Osteocyte (in vitro differentiated cells): ENCODE results near the gene RPLP2. TPM values are rescaled to one million over a fixed set of nuclear protein-coding genes. Genes with fewer than 3 reads are reported as not detected.

Experiments
- DNase-seq: peaks from one replicate; pipeline ENCODE4 v3.0.0; 2021; ENCODE audit warnings: mixed read lengths; ENCODE audit not compliant: unreplicated experiment; ENCODE audit errors: extremely low spot score
- H3K27ac Mint-ChIP-seq: one replicate; pipeline ENCODE4 v1.8.0; 2021; ENCODE audit warnings: mild to moderate bottlenecking, mixed read lengths; ENCODE audit not compliant: unreplicated experiment
- H3K27me3 Mint-ChIP-seq: one replicate; pipeline ENCODE4 v1.8.0; 2021; ENCODE audit warnings: mixed read lengths; ENCODE audit not compliant: unreplicated experiment
- H3K36me3 Mint-ChIP-seq: one replicate; pipeline ENCODE4 v1.8.0; 2021; ENCODE audit warnings: mixed read lengths; ENCODE audit not compliant: unreplicated experiment
- H3K4me1 Mint-ChIP-seq: one replicate; pipeline ENCODE4 v1.8.0; 2021; ENCODE audit warnings: mixed read lengths; ENCODE audit not compliant: unreplicated experiment
- H3K4me3 Mint-ChIP-seq: one replicate; pipeline ENCODE4 v1.8.0; 2021; ENCODE audit warnings: mild to moderate bottlenecking, moderate library complexity, mixed read lengths; ENCODE audit not compliant: unreplicated experiment
- H3K9me3 Mint-ChIP-seq: one replicate; pipeline ENCODE4 v1.8.0; 2021; ENCODE audit warnings: mixed read lengths; ENCODE audit not compliant: unreplicated experiment
- CTCF ChIP-seq: fragments of 200-600 bp; sonication (generic); IDR thresholded peaks from 2 replicates; pipeline ENCODE4 v1.5.0; 2021; ENCODE audit warnings: antibody characterized with exemption, mild to moderate bottlenecking, moderate library complexity
- total RNA-seq: library from RNA; stranded (reverse); gene quantifications from 2 replicates; pipeline ENCODE4 v1.2.1, GENCODE V29; 2021

The RPLP2 gene
- total RNA-seq, 1 donor from 2014 or later = 1,500 TPM

- no peak for DNase-seq
- no peaks in the 10 kb centered on the region for H3K36me3 Mint-ChIP-seq
- H3K9me3 Mint-ChIP-seq = no peaks in the 10 kb centered on the region
- no peak overlapping the region for H3K27ac Mint-ChIP-seq
- no peaks in the 10 kb centered on the region for H3K27me3 Mint-ChIP-seq
- H3K4me3 Mint-ChIP-seq = no peak overlapping the region
- peaks cover 20% of the 10 kb centered on the region for H3K4me1 Mint-ChIP-seq
- TF ChIP-seq CTCF = no peak
Measured at GRCh38 chr11:862081-862661, 52.4 kb downstream of the RPLP2 start.

Other genes starting within 250 kb of the RPLP2 start
- 6.0 and 6.4 TPM in 2 replicates for gene LMNTD2, start 249.2 kb upstream of the RPLP2 start, total RNA-seq
- 8.0 and 9.3 TPM in 2 replicates for gene RASSF7, start 249.0 kb upstream of the RPLP2 start, total RNA-seq
- gene PHRF1, start 233.5 kb upstream of the RPLP2 start, total RNA-seq = 31.5 TPM in 2 replicates
- 14.4 and 15.4 TPM in 2 replicates for gene IRF7, start 194.0 kb upstream of the RPLP2 start, total RNA-seq
- gene CDHR5, start 185.0 kb upstream of the RPLP2 start, total RNA-seq = not detected in 2 replicates
- gene SCT, start 182.8 kb upstream of the RPLP2 start, total RNA-seq = not detected in 2 replicates
- 1.7 and 1.8 TPM in 2 replicates for gene DRD4, start 172.7 kb upstream of the RPLP2 start, total RNA-seq
- gene DEAF1, start 114.7 kb upstream of the RPLP2 start, total RNA-seq = 113 and 121 TPM in 2 replicates
- gene TMEM80, start 114.2 kb upstream of the RPLP2 start, total RNA-seq = 43.9 and 45.2 TPM in 2 replicates
- gene EPS8L2, start 103.7 kb upstream of the RPLP2 start, total RNA-seq = 32.4 and 39.3 TPM in 2 replicates
- gene TALDO1, start 62.5 kb upstream of the RPLP2 start, total RNA-seq = 156 and 171 TPM in 2 replicates
- 79.1 and 84.4 TPM in 2 replicates for gene GATD1, start 32.5 kb upstream of the RPLP2 start, total RNA-seq
- gene CEND1, start 19.9 kb upstream of the RPLP2 start, total RNA-seq = 0.21 and 0.27 TPM in 2 replicates
- gene SLC25A22, start 11.7 kb upstream of the RPLP2 start, total RNA-seq = 18.7 and 19.7 TPM in 2 replicates
- gene PIDD1, start 4.7 kb upstream of the RPLP2 start, total RNA-seq = 13.4 and 15.6 TPM in 2 replicates
- gene PNPLA2, start 8.9 kb downstream of the RPLP2 start, total RNA-seq = 83.8 and 96.4 TPM in 2 replicates
- gene CRACR2B, start 18.0 kb downstream of the RPLP2 start, total RNA-seq = 3.9 and 4.2 TPM in 2 replicates
- 377 and 379 TPM in 2 replicates for gene CD151, start 23.0 kb downstream of the RPLP2 start, total RNA-seq
- gene POLR2L, start 32.6 kb downstream of the RPLP2 start, total RNA-seq = 170 and 193 TPM in 2 replicates
- gene TSPAN4, start 32.9 kb downstream of the RPLP2 start, total RNA-seq = 163 and 175 TPM in 2 replicates
- gene CHID1, start 100.8 kb downstream of the RPLP2 start, total RNA-seq = 112 and 120 TPM in 2 replicates
- 96.7 and 102 TPM in 2 replicates for gene AP2A2, start 115.9 kb downstream of the RPLP2 start, total RNA-seq
- not detected in 2 replicates for gene MUC6, start 226.8 kb downstream of the RPLP2 start, total RNA-seq